ENCODE measurements around the gene ASXL1. TPM values are rescaled to one million over a fixed set of nuclear protein-coding genes. Genes with fewer than 3 reads are reported as not detected.

Gene ASXL1
- total and polyA plus RNA-seq, 2 experiments from 2014 or later: 10.4 to 29.0 TPM

- no peak for ATAC-seq
- Histone ChIP-seq H2AFZ (no peak overlapping the region), H3F3A (replicated peaks; ENCODE audit: low read depth) (peaks cover 6% of the 10 kb centered on the region; the same call in 1 of the 2 replicates), H3K4me2 (no peak overlapping the region), H3K27me3 (ENCODE audit: insufficient read depth) (no peaks in the 10 kb centered on the region), H3K4me3 (no peak overlapping the region), H3K9me2 (ENCODE audit: insufficient read depth) (no peaks in the 10 kb centered on the region), H3K36me3 (ENCODE audit: insufficient read depth) (peaks cover 12% of the 10 kb centered on the region), H3K27ac (ENCODE audit: low read depth) (no peak overlapping the region), H4K20me1 (replicated peaks; ENCODE audit: insufficient read depth) (peaks cover 26% of the 10 kb centered on the region), H3K4me1 (ENCODE audit: insufficient read depth) (no peaks in the 10 kb centered on the region), H3K79me2 (replicated peaks; ENCODE audit: insufficient read depth) (no peaks in the 10 kb centered on the region)
- Mint-ChIP-seq H3K9me3 (no peaks in the 10 kb centered on the region), H3K27ac (no peak overlapping the region), H3K27me3 (ENCODE audit: insufficient read depth, low read depth, poor library complexity) (no peaks in the 10 kb centered on the region), H3K4me1 (no peaks in the 10 kb centered on the region), H3K4me3 (no peak overlapping the region), H3K36me3 (ENCODE audit: low read depth) (peaks cover 15% of the 10 kb centered on the region)
- TF ChIP-seq EZH2phosphoT487 (IDR thresholded peaks at IDR 0.05; ENCODE audit: unreplicated experiment): no peak
- TF ChIP-seq ZNF462 (CRISPR knock-in tag; IDR thresholded peaks at IDR 0.05): no peak
- TF ChIP-seq EZH2 (IDR thresholded peaks at IDR 0.05; ENCODE audit: low read depth, unreplicated experiment): no peak
- TF ChIP-seq ZNF114 (CRISPR knock-in tag; IDR thresholded peaks at IDR 0.05): no peak
- no peak for TF ChIP-seq STAT1 (IDR thresholded peaks at IDR 0.05; ENCODE audit: unreplicated experiment)
- TF ChIP-seq NANOG (IDR thresholded peaks at IDR 0.05; ENCODE audit: borderline replicate concordance): no peak
- no peak for DNase-seq (ENCODE audit: low spot score)
Measured at GRCh38 chr20:32429343-32429742, 71.2 kb downstream of the ASXL1 start.

Measured in GM23338 (cell line).